NCI-H1092 (cell line): ENCODE results near the gene EPS8L1.
A peak's percentile ranks its signal among the peaks of the same experiment; 100 is the strongest.

Experiments
- DNase-seq: peaks from one replicate; lab custom pipeline; 2025; lab: John Stamatoyannopoulos, UW

EPS8L1 gene

GRCh38 chr19:55080121-55080967 lies 4.7 kb downstream of the EPS8L1 start:
- peak; percentile 58 for DNase-seq

- no peak for DNase-seq
Measured at GRCh38 chr19:55080968-55081769, 5.5 kb downstream of the EPS8L1 start.

- DNase-seq: no peak
Measured at GRCh38 chr19:55081770-55082019, 6.0 kb downstream of the EPS8L1 start.

DNA sequence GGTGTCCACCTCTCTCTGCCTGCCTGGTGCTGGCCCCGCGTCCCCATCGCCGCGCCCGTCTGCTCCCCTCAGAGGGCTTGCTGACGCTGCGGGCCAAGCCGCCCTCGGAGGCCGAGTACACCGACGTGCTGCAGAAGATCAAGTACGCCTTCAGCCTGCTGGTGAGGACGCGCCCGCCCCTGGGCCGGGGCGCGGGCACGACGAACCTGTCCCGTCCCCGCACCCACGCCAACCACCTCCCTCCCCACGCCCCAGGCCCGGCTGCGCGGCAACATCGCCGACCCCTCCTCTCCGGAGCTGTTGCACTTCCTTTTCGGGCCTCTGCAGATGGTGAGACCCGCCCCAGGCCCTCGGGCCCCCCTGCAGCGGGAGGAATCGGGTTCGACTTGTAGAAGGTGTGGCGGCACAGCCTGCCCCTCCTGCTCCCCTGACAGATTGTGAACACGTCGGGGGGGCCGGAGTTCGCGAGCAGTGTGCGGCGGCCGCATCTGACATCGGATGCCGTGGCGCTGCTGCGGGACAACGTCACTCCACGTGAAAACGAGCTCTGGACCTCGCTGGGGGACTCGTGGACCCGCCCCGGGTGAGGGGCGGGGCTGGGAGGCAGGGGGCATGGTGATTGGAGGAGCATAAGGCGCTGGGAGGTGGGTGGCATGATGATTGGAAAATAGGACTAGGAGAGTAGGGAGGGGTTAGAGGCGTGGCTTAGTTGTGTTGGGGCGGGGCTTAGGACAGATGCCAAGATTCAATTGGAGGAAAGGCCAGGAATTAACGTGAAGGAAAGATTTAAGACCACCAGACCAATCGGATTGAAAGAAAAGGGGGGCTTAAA lies 6.6 kb downstream of the EPS8L1 start:
- DNase-seq: no peak

GRCh38 chr19:55083004-55083850 lies 7.6 kb downstream of the EPS8L1 start:
- no peak for DNase-seq

GRCh38 chr19:55084416-55084815 lies 8.7 kb downstream of the EPS8L1 start:
- no peak for DNase-seq

DNA sequence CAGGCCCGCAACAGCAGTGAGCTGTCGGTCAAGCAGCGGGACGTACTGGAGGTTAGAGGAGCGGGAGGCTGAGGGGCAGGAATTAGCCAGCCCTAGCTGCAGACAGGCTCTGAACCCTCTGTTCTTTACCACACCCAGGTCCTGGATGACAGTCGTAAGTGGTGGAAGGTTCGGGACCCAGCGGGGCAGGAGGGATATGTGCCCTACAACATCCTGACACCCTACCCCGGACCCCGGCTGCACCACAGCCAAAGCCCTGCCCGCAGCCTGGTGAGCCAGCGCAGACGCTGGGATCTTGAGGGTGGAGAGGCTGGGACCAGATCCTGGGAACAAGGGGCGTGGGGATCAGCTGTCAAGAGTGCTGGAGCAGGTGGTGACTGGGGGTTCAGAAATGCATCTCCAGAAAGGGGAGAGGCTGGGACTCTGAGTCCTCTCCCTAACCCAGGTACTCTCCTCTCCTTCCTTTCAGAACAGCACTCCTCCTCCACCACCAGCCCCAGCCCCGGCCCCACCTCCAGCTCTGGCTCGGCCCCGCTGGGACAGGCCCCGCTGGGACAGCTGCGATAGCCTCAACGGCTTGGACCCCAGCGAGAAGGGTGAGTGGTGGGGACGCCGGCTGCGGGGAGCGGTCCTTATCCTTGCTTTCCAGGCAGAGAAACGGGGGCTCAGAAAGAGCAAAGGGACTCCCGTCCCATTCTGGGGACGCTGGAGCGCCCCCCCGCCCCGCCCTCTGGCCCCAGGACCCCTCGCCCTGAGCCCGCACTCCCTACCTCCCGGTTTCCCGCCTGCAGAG lies 10.4 kb downstream of the EPS8L1 start:
- DNase-seq: no peak

GRCh38 chr19:55086730-55087541 lies 11.3 kb downstream of the EPS8L1 start:
- DNase-seq: no peak

GRCh38 chr19:55087542-55087901 lies 11.9 kb downstream of the EPS8L1 start:
- no peak for DNase-seq

GRCh38 chr19:55088021-55088451 lies 12.4 kb downstream of the EPS8L1 start:
- DNase-seq: no peak

DNA sequence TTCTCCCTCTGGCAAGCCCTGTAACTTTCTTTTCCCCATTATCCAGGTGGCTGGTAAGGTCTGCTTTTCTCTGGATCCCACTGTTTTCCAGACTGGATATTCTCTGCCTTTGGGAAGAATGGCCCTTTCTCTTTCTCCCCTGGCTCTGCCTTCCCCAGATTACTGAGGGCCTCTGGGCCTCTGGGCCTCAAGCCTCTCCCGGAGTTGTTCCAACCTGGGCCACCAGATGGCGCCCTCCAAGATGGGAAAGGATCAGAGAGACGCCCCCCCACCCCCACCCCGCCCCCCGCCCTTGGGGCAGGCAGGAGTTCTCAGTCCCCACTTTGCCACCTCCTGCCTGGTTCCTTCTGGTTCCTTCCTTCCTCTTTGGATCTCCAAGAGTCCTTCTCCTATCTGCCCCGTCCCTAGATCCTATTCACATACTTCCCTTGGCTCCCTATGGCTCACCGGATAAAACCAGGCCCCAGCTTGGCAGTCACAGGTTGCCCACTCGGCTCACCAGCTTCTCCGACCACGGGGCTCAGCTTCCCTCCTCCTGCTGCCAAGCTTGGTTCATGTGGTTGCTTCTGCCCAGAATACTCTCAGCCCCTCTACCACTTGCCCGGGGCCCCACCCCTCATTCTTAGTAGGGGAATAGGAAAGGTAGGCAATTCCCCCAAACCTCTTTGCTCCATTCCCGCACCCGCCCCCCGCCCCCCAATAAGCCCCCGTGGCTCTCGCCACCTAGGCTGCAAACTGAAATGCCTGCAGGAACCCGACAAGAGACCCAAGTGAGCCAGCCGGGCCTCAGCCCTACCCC lies 13.1 kb downstream of the EPS8L1 start:
- peak; percentile 17 for DNase-seq

GRCh38 chr19:55089342-55089944 lies 13.8 kb downstream of the EPS8L1 start:
- DNase-seq: no peak

GRCh38 chr19:55090564-55090963 lies 14.9 kb downstream of the EPS8L1 start:
- DNase-seq: no peak

DNA sequence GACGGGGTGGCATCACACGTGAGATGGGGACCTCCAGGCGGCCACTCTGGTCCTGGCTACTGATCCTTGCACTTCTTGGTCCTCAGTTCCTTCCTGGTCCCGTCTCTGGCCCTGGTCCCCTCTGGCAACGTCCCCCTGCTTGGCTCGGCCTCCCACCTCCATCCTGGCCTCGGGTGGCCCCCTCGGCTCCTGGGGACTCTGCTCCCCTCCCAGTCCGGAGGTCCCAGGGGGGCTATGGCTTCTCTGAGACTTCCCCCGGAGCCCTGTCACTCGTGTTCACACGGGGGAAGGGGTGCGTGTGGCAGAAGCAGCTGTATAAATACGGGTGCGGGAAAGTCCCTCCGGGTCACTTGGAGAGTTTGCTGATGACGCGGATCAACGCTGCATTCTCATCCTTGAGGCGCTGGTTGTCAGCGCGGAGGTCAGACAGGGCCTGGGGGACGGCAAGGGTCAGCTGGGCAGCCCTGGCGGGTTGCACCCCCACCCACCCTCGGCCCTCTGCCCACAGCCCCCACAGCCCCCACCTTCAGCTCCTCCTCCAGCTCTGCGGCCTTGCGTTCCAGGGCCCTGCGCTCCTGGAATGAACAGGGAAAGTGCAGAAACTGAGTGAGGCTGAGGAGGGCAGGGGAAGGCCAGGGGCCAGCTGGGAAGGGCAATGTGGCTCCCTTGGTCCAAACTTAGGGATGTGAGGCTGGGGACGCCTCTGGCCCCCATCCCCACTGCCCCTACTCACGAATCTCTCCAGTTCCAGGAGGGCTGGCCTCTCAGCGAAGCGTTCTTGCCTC lies 15.6 kb downstream of the EPS8L1 start:
- DNase-seq: no peak

GRCh38 chr19:55091955-55092354 lies 16.3 kb downstream of the EPS8L1 start:
- no peak for DNase-seq

DNA sequence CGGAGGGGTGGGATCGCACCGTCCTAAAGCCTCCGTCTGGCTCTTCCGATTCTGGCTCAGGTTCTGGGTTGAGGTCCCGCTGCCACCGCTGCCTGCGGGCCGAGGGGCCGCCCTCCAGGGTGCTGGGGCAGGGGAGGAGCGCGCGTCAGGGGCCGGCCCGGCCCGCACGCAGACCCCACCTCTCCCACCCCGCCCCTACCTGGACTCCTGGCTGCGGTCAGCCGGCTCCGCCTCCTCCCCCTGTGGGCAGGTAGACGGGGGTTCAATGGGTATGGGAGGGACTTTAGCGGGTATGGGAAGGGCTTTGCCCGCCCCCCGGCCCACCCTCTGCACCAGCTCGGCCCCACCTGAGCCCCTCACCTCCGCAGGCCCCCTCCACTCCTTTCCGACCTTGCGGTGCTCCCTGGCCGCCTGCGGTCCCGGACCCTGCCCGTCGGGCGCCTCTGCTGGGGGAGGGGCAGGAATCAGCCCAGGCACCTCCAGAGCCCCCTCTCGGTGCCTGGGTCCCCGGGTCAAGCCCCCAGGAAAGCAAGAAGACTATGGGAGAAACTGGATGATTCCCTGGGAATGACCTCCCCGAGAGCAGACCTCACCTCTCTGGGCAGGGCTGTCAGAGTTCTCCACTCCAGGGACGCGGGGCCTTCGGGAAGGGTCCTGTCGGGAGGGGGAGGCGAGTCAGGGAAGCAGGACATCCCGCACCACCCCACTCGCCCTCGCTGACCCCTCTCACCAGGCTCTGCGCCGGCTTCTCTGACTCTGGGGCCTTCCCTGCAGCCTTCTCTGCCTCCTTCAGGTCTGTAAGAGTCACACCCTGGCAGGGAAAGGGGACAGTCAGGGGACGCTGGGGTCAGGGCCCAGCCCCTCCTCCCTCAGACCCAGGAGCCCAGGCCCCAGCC lies 17.0 kb downstream of the EPS8L1 start:
- DNase-seq: no peak
